ENCODE data around the gene PHF21B.

Gene PHF21B

DNA sequence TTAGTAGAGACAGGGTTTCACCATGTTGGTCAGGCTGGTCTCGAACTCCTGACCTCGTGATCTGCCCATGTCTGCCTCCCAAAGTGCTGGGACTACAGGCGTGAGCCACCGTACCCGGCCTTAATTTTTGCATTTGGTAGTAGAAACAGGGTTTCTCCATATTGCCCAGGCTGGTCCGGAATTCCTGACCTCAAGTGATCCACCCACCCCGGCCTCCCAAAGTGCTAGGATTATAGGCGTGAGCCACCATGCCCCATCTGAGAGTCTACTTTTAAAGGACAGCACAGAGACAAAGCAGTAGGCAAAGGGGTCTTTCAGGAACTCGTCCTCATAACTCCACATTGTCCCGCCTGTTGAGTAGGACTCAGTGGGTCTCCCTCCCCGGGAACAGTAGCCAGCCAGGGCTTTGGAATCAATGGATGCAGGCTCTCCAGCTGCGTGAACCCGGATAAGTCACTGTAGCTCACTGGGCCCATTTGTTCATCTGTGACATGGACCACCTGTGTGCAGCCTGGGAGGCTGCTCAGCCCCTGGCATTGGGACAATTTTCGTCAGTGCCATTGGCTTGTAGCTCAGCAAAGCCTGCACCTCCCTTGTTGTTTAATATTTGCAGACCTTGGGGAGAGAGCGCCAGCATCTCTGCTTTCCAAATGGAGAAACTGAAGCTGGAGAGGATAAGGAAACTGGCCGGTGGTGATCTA, 171.3 kb downstream of the PHF21B start:
- no peak for DNase-seq

DNA sequence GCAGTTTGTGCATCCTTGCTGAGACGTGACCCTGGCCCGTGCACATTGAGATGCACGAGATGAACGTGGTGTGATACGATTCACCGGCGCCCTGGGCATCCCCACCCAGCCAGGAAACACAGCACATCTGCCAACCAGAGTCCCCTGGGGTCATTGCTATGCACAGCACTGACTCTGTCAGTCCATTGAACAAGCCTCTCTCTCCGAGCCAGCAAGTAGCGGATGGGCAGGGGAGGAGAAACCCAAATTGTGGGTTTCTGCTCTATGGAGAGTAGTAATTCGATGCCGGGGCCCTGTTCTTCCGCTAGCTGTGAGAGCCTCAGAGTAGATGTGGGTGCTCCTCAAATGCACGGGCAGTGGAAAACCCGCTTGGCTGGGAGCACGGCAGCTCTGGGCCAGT, 172.3 kb downstream of the PHF21B start:
- DNase-seq, result no peak

GRCh38 chr22:44834065-44834464, 175.7 kb downstream of the PHF21B start:
- no peak for DNase-seq

- DNase-seq, result no peak
These were observed 177.9 kb downstream of the PHF21B start for GRCh38 chr22:44831885-44832284.

Data from SW 1271 (cell line).